Ectodermal cell (in vitro differentiated cells): Measurements from ENCODE around the gene CYP3A4.
"Not testable (repeated sequence)": the region's sequence is repeated elsewhere in the genome, so short reads cannot be mapped to it uniquely, and the experiment has no call there.

Source experiments
- H3K27ac ChIP-seq: 2 replicates; pipeline ENCODE4 v1.7.0; 2013; ENCODE audit warnings: mild to moderate bottlenecking, low read depth, low read length; ENCODE audit not compliant: insufficient read depth, poor library complexity, severe bottlenecking
- H3K27me3 ChIP-seq: 2 replicates; pipeline ENCODE4 v1.7.0; 2013; ENCODE audit warnings: mild to moderate bottlenecking, low read length; ENCODE audit not compliant: insufficient read depth, control insufficient read depth, poor library complexity, severe bottlenecking
- H3K36me3 ChIP-seq: one replicate; pipeline ENCODE4 v1.7.0; 2013; ENCODE audit warnings: low read length; ENCODE audit not compliant: control insufficient read depth, insufficient read depth
- H3K4me1 ChIP-seq: one replicate; pipeline ENCODE4 v1.7.0; 2013; ENCODE audit warnings: low read length; ENCODE audit not compliant: control insufficient read depth, insufficient read depth
- H3K4me3 ChIP-seq: 2 replicates; pipeline ENCODE4 v1.7.0; 2013; ENCODE audit warnings: low read depth, low read length, control low read depth; ENCODE audit not compliant: insufficient read depth
- H3K9me3 ChIP-seq: 2 replicates; pipeline ENCODE4 v1.7.0; 2013; ENCODE audit warnings: mild to moderate bottlenecking, low read length, moderate library complexity; ENCODE audit not compliant: control insufficient read depth
- WGBS, 2 experiments: methylation state at CpG; one replicate each; pipeline ENCODE4 v1.1.7; 2013; ENCODE audit warnings: missing lambda C conversion rate in 2 of 2; 5-methylcytosine and 5-hydroxymethylcytosine counted together

CYP3A4 gene

DNA sequence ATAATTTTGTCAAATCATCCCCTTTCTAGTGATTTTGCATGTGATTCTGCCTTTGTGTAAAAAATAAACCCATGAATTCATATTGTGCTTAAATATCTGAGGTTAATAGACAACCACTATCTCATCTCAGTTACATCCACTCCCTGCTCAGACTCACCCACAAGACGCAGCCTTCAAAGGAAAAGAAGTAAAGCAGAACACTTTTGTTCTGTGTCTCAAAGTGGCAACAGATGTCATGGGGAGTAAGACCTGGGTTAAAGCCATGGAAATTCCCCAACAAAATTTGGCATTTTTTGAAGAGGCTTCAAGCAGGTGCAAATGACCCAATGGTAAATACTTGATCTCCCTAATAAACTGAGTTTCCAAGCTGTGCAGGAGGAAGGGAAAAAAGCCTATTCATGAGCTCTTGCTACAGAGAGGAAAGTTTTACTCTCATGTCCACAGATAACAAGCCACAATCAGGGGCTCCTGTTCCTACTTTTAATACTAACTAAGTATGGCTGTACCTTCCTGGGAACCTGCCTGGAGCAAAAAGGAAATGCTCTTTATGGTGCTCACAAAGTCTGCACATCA, 53.7 kb downstream of the CYP3A4 start:
- WGBS, 2 experiments = 87 to 100% methylated on average over 1 of the region's 1 CpG
- no peaks in the 10 kb centered on the region for H3K36me3 ChIP-seq
- no peak overlapping the region for H3K4me3 ChIP-seq
- H3K4me1 ChIP-seq = no peaks in the 10 kb centered on the region
- no peaks in the 10 kb centered on the region for H3K9me3 ChIP-seq
- no peak overlapping the region for H3K27ac ChIP-seq
- no peaks in the 10 kb centered on the region for H3K27me3 ChIP-seq

DNA sequence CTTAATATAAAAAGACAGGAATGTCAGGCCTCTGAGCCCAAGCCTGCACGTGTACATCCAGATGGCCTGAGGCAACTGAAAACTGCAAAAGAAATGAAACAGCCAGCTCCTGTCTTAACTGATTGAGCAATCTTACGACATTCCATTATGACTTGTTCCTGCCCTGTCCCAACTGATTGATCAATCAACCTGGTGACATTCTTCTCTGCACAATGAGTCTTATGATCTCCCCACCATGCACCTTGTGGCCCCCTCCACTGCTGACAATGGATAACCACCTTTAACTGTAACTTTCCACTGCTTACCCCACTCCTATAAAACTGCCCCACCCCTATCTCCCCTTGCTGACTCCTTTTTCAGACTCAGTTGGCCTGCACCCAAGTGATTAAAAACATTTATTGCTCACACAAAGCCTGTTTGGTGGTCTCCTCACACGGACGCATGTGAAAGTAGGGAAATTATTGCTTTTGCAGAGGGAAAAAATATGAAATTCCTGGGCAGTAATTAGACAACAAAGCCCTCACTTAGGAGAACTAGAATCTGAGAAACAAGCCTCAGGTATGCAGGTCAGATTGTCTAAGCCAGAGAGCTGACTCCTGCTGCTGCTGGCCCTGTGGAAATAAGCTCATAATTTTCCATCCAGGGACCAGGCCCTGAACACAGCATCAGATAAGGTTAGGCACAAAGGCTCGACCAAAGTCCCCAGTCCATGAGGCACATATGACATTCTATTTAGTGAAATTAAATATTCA, 54.3 kb downstream of the CYP3A4 start:
- Histone ChIP-seq H3K4me3 (no peak overlapping the region), H3K36me3 (no peaks in the 10 kb centered on the region), H3K9me3 (no peaks in the 10 kb centered on the region), H3K27me3 (no peaks in the 10 kb centered on the region), H3K27ac (no peak overlapping the region), H3K4me1 (no peaks in the 10 kb centered on the region)
- 71 to 75% methylated on average over 5 of the region's 5 CpGs for WGBS, 2 experiments

DNA sequence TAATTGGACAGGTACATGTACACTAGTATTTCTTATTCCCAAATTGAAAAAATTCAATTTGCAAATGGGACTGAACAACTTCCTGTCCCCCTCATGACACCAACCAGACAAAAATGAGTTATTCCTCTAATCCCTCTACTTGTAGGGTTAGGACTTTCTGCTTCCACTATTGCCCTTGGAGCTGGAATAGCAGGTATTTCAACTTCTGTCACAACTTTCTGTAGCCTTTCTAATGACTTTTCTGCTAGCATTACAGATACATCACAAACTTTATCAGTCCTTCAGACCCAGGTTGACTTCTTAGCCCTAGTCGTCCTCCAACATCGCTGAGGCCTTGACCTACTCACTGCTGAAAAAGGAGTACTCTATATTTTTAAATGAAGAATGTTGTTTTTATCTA, 55.4 kb downstream of the CYP3A4 start:
- H3K4me1 ChIP-seq = no peaks in the 10 kb centered on the region
- H3K4me3 ChIP-seq = no peak overlapping the region
- H3K36me3 ChIP-seq = no peaks in the 10 kb centered on the region
- H3K27ac ChIP-seq = no peak overlapping the region
- 92 to 100% methylated on average over 1 to 2 of the region's 2 CpGs for WGBS, 2 experiments
- no peaks in the 10 kb centered on the region for H3K9me3 ChIP-seq
- no peaks in the 10 kb centered on the region for H3K27me3 ChIP-seq

DNA sequence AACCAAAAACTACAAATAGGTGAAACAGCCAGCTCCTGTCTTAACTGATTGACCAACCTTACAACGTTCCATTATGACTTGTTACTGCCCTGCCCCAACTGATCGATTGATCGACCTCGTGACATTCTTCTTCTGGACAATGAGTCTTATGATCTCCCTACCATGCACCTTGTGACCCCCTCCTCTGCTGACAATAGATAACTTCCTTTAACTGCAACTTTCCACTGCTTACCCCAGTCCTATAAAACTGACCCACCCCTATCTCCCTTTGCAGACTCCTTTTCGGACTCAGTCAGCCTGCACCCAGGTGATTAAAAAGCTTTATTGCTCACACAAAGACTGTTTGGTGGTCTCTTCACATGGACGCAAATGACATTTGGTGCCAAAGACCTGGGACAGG, 60.8 kb downstream of the CYP3A4 start:
- not testable (repeated sequence) for H3K4me3 ChIP-seq, H3K27ac ChIP-seq, H3K27me3 ChIP-seq, H3K36me3 ChIP-seq, H3K4me1 ChIP-seq, H3K9me3 ChIP-seq
- WGBS, 2 experiments = 91 to 93% methylated on average over 6 of the region's 6 CpGs

DNA sequence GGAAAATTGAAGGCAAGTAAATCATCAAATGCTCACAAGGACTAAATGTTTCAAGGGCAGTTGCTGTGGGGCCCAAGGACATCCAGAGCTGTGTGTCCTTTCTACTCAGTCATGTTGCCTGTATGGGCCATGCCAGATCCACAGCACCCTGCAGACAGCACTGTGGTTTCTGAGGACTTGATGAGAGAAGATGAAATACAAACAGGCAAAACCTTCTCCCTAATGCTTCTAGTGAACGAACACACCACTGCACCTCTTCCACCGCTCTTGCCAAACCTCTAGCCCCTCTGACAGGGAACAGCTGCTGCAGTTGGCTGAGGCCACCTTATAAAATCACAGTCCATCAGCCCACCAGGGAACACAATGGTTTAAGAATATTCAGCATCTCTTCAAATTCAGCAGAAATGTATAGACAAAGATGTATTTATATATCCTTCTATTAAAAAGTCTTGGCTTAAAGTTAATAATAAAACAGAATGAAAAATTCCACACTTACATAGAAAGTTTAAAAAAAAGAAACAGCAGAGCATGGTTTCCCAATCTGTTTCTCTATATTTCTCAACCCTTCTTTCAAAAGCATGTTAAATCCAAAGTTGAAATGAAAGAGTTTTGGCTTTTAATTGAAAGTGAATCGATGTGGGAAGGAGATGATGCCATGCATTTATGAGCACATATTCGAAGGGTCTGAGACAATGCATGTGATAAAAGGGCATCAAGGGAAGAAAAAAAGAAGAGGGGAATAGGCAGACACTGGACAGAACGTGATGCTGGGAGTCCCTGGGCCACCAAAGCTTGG, 63.0 kb downstream of the CYP3A4 start:
- Histone ChIP-seq H3K27me3 (no peaks in the 10 kb centered on the region), H3K36me3 (no peaks in the 10 kb centered on the region), H3K4me3 (no peak overlapping the region), H3K9me3 (no peaks in the 10 kb centered on the region), H3K4me1 (no peaks in the 10 kb centered on the region), H3K27ac (no peak overlapping the region)
- 81 to 91% methylated on average over 5 of the region's 5 CpGs for WGBS, 2 experiments

DNA sequence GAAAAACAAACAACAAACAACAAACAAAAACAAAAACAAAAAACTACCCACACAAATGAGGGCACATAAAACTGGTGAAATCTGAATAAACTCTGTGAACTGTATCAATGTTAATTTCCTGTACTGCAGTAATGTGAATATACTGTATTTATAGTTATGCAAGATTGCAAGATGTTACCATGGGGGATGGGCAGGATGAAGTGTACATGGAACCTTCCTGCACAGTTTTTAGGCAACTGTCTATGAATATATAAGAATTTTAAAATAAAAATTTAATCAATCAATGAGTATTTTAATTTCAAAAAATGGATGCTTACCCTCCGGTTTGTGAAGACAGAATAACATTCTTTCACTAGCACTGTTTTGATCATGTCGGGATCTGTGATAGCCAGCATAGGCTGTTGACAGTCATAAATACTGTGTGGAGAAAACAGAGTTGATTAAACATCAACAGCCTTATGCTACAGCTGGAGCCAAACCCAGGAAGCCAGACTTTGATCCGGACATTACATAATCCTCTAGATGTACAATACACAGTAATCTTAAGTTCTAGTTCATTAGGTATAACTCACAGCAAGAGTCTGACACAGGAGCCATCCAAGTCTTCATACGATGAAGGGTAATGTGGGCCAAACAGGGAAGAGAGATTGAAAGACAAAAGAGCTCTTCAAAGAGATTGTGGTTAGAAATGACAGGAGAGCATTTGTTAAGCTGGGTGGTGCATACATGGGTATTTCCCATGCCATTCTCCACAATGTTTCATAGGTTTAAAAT, 63.8 kb downstream of the CYP3A4 start:
- H3K4me3 ChIP-seq = no peak overlapping the region
- H3K36me3 ChIP-seq = no peaks in the 10 kb centered on the region
- no peak overlapping the region for H3K27ac ChIP-seq
- H3K27me3 ChIP-seq = no peaks in the 10 kb centered on the region
- WGBS, 2 experiments = 88 to 94% methylated on average over 4 of the region's 4 CpGs
- no peaks in the 10 kb centered on the region for H3K9me3 ChIP-seq
- H3K4me1 ChIP-seq = no peaks in the 10 kb centered on the region

DNA sequence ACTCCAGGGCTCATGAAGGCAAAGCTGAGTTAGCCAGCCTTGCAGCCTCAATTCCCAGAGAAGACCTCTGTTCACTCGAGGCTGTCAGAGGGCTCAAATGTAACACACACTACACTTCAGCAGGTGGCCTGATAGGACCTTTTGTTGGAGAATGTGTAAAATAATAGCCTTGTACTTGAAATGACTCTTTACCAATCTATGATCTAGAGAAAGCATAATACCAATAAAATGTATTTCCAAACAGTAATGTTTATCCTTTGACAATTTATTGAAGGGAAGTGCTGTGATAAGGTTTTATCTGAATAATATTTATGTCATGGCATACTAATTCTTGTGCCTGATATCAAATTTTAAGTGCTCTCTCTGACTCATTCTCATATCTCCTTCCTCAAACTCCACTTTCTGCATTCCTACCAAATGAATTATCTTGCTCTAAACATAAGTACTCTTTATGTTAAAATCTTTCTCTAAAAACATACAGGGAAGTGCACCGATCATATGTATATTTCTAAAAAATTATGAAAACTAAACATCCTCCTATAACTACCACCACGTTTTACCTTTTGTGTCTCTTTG, 69.9 kb downstream of the CYP3A4 start:
- no peaks in the 10 kb centered on the region for H3K36me3 ChIP-seq
- H3K4me1 ChIP-seq = no peaks in the 10 kb centered on the region
- 75 to 100% methylated on average over 1 to 3 of the region's 3 CpGs for WGBS, 2 experiments
- H3K27ac ChIP-seq = no peak overlapping the region
- no peaks in the 10 kb centered on the region for H3K27me3 ChIP-seq
- no peak overlapping the region for H3K4me3 ChIP-seq
- H3K9me3 ChIP-seq = no peaks in the 10 kb centered on the region

DNA sequence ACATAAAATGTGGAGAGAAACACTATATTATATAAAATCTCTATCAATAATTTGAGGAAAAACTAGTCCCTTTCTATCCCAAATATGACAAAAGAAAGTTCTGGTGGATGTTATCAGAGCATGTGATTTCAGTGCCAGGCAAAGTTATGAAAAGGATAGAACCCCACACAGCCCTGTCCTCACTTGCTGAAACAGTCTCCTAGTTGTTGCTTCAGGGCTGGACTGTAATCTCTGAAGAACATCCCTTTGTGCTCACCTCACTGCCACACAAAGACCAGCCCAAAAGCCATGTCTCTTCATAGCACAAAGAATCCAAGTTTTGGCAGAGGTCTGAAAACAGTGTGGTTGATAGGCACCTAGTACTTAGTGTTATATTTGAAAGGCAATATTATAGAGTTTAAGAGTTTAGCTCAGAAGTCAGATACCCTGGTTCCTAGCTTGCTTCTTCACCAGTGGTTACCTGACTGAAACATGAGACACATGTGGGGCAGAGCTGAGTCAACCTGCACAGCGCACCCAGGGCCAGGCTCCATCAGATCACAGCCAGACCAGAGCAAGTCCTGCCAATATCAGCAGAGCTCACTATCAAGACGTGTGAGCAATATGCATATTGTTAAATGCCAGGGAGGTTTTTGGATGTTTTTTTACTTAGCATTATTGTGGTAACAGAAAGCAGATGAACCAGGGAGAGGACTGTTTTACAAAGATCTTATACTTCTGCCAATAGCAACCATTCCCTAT, 74.0 kb downstream of the CYP3A4 start:
- Histone ChIP-seq H3K27ac (no peak overlapping the region), H3K4me1 (no peaks in the 10 kb centered on the region), H3K27me3 (no peaks in the 10 kb centered on the region), H3K36me3 (no peaks in the 10 kb centered on the region), H3K9me3 (no peaks in the 10 kb centered on the region), H3K4me3 (no peak overlapping the region)
- whole genome bisulfite sequencing, 2 experiments = 88 to 91% methylated on average over 2 of the region's 2 CpGs

DNA sequence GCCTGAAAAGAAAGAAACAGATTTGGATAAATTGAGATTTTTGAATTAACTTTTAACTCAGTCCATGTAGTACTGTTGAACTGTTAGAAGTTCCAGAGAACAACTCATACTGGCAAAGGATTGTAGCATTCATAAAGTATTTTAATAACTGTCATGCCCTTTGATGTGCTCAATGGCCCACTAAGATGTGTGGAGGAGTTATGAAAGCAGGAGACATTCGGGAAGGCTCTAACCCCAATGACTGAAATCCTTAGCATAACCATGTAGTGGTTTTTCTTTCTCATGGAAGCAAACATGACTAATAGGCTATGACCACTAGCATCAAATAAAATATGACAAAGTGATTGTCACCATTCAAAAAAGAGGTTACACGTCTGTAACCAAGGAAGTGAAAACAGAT, 74.7 kb downstream of the CYP3A4 start:
- Histone ChIP-seq H3K36me3 (no peaks in the 10 kb centered on the region), H3K4me3 (no peak overlapping the region), H3K27ac (no peak overlapping the region), H3K9me3 (no peaks in the 10 kb centered on the region), H3K27me3 (no peaks in the 10 kb centered on the region), H3K4me1 (no peaks in the 10 kb centered on the region)
- WGBS, 2 experiments = 94 to 95% methylated on average over 2 of the region's 2 CpGs
